ENCODE data around the gene PTPRZ1. TPM values are rescaled to one million over a fixed set of nuclear protein-coding genes. Genes with fewer than 3 reads are reported as not detected.
A peak's percentile ranks its signal among the peaks of the same experiment; 100 is the strongest.

The PTPRZ1 gene
- total RNA-seq, 1 donor from 2014 or later: 20.7 TPM

DNA sequence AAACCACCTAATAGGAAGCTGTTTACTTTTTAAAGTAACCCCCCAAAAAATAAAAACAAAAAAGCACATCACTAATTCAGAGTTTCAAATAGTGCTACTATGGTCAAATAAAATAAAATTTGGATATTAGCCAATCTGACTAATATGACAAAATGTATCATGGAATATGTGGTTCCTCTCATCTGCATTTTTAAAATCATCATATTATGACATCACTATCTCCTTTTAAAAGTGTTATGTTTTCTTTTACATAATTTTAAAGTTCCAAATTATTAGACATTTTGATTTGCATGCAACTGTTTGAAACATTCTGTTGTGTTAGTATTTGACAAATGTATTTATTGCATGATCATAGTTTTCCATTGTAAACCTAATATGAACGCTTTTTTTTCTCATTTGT is 160.7 kb downstream of the PTPRZ1 start:
- no peak for DNase-seq (ENCODE audit: extremely low spot score, unreplicated experiment)
- Mint-ChIP-seq H3K9me3 (no peaks in the 10 kb centered on the region), H3K4me3 (no peak overlapping the region), H3K36me3 (no peaks in the 10 kb centered on the region), H3K27me3 (no peaks in the 10 kb centered on the region), H3K4me1 (ENCODE audit: unreplicated experiment) (no peaks in the 10 kb centered on the region), H3K27ac (no peak overlapping the region)
- TF ChIP-seq, protein P1, sequence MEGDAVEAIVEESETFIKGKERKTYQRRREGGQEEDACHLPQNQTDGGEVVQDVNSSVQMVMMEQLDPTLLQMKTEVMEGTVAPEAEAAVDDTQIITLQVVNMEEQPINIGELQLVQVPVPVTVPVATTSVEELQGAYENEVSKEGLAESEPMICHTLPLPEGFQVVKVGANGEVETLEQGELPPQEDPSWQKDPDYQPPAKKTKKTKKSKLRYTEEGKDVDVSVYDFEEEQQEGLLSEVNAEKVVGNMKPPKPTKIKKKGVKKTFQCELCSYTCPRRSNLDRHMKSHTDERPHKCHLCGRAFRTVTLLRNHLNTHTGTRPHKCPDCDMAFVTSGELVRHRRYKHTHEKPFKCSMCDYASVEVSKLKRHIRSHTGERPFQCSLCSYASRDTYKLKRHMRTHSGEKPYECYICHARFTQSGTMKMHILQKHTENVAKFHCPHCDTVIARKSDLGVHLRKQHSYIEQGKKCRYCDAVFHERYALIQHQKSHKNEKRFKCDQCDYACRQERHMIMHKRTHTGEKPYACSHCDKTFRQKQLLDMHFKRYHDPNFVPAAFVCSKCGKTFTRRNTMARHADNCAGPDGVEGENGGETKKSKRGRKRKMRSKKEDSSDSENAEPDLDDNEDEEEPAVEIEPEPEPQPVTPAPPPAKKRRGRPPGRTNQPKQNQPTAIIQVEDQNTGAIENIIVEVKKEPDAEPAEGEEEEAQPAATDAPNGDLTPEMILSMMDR (conservative IDR thresholded peaks at IDR 0.05): no peak

DNA sequence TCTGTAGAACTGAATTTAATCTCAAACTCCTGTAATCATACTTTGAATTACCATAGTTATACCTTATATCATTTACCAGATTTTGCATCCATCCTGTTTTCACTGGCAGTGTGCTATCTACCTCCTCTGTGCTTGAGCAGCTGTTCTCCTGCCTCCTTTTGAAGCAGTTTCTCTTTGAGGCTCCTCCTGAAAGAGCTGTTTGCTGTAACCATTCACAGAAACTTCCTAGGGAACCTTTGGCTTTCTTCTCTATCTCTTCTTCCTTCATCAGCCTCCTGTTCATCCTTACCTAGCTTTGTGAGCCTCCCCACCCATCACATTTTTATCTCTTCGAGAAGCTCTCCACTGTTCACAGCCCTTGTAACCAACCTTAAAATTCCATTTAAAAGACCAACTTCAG is 162.9 kb downstream of the PTPRZ1 start:
- DNase-seq (ENCODE audit: extremely low spot score, unreplicated experiment): no peak
- no peaks in the 10 kb centered on the region for H3K4me1 Mint-ChIP-seq (ENCODE audit: unreplicated experiment)
- no peak overlapping the region for H3K27ac Mint-ChIP-seq
- no peak overlapping the region for H3K4me3 Mint-ChIP-seq
- no peaks in the 10 kb centered on the region for H3K9me3 Mint-ChIP-seq
- H3K36me3 Mint-ChIP-seq: no peaks in the 10 kb centered on the region
- H3K27me3 Mint-ChIP-seq: no peaks in the 10 kb centered on the region
- TF ChIP-seq, protein P1 (conservative IDR thresholded peaks at IDR 0.05): no peak

DNA sequence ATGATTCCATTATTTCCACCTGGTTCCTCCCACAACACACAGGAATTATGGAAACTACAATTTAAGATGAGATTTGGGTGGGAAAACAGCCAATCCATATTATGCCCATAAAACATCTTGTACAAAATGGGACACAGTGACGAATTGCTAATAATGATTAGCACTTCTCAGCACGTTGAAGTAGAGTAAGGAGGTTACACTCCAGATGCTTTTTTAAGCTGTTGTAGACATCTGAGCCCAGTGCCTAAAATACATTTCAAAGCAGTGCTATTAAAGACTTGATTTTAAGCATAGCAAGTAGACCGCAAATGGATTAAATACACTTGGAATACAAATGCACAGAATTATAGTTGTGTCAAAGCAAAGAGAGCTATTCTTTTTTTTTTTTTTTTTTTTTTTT is 165.2 kb downstream of the PTPRZ1 start:
- TF ChIP-seq, protein P1 (conservative IDR thresholded peaks at IDR 0.05): no peak
- no peaks in the 10 kb centered on the region for H3K36me3 Mint-ChIP-seq

DNA sequence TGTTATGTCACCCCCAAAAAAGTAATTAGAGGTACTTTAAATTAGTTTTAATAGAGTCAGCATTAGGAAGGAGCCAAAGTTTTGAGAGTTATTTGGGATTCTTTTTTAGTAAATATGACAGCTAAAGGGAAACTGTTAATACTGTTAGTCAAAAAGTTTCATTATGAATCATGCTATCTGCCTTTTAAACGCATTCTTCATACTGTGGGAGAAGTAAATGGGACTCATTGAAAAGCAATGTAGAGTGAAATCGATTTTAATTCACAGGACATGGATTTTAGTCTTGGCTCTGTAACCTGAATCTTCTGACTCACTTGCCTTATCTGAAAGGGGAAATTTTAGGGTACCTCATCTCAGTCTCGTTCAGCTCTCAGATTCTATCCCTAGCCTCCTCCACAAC is 165.9 kb downstream of the PTPRZ1 start:
- Mint-ChIP-seq H3K4me3 (no peak overlapping the region), H3K4me1 (ENCODE audit: unreplicated experiment) (peaks cover 4% of the 10 kb centered on the region), H3K27ac (no peak overlapping the region), H3K36me3 (no peaks in the 10 kb centered on the region), H3K9me3 (no peaks in the 10 kb centered on the region), H3K27me3 (no peaks in the 10 kb centered on the region)
- TF ChIP-seq, protein P1 (conservative IDR thresholded peaks at IDR 0.05): no peak
- DNase-seq (ENCODE audit: extremely low spot score, unreplicated experiment): no peak

More for the DNA sequence above, 165.2 kb downstream of the PTPRZ1 start:
- Mint-ChIP-seq H3K27ac (no peak overlapping the region), H3K4me1 (ENCODE audit: unreplicated experiment) (no peaks in the 10 kb centered on the region), H3K9me3 (no peaks in the 10 kb centered on the region), H3K4me3 (no peak overlapping the region), H3K27me3 (no peaks in the 10 kb centered on the region)
- no peak for DNase-seq (ENCODE audit: extremely low spot score, unreplicated experiment)

DNA sequence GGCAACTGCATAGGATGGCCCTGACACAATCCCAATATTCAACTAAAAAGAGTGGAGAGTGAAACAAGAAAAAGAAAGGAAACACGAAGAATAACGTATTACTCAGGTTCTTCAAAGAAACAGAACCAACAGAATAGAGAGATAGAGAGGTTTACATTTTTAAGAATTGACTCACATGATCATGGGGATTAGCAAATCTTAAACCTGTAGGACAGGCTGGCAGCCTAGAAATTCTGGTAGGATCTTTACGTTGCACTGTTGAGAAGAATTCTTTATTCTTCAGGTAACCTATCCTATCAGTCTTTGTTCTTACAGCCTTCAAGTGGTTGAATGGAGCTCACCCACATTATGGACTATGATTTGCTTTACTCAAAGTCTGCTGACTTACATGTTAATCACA is 167.2 kb downstream of the PTPRZ1 start:
- H3K36me3 Mint-ChIP-seq: no peaks in the 10 kb centered on the region
- peaks cover 4% of the 10 kb centered on the region for H3K4me1 Mint-ChIP-seq (ENCODE audit: unreplicated experiment)
- DNase-seq (ENCODE audit: extremely low spot score, unreplicated experiment): no peak
- peak overlapping the region; percentile 79 for H3K27ac Mint-ChIP-seq
- peak overlapping the region; percentile 51 for H3K4me3 Mint-ChIP-seq
- TF ChIP-seq, protein P1 (conservative IDR thresholded peaks at IDR 0.05): no peak
- no peaks in the 10 kb centered on the region for H3K27me3 Mint-ChIP-seq
- H3K9me3 Mint-ChIP-seq: no peaks in the 10 kb centered on the region

DNA sequence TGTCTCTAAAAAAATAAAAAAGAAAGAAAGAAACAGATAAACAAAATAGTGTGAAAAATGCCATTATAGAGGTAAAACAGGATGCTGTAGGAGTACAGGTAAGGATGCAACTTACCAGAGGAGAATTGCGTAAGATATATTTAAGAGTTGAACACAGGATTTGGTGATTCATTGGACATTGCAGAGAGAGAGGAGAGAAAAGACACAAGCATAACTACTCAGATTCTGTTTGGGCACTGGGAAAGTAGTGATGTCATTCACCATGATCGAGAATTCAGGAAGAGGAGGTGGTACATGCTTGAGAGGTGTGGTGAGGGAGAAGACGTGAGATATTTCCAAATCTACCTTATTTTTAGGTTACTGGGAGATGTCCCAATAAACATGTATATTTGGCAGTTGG is 173.4 kb downstream of the PTPRZ1 start:
- no peaks in the 10 kb centered on the region for H3K27me3 Mint-ChIP-seq

More for the DNA sequence above, 173.4 kb downstream of the PTPRZ1 start:
- no peak overlapping the region for H3K4me3 Mint-ChIP-seq
- no peaks in the 10 kb centered on the region for H3K9me3 Mint-ChIP-seq
- no peak overlapping the region for H3K27ac Mint-ChIP-seq
- H3K36me3 Mint-ChIP-seq: peaks cover 3% of the 10 kb centered on the region
- DNase-seq (ENCODE audit: extremely low spot score, unreplicated experiment): no peak
- H3K4me1 Mint-ChIP-seq (ENCODE audit: unreplicated experiment): peaks cover 4% of the 10 kb centered on the region
- TF ChIP-seq, protein P1 (conservative IDR thresholded peaks at IDR 0.05): no peak
